Transverse colon (tissue), 4 donors: ENCODE data around the gene MAFG. TPM values are rescaled to one million over a fixed set of nuclear protein-coding genes. Genes with fewer than 3 reads are reported as not detected.
A peak's percentile ranks its signal among the peaks of the same experiment; 100 is the strongest.

Experiments
- DNase-seq: peaks from one replicate; pipeline ENCODE4 v3.0.0-alpha.2; 2019
- H3K27ac ChIP-seq, 4 donors: fragments of 200-600 bp; sonication (generic); 2 replicates each; pipeline ENCODE4 v1.5.1; 2016 to 2018; ENCODE audit warnings: inconsistent platforms in 4 of 4
- H3K27me3 ChIP-seq: fragments of 200-600 bp; sonication (generic); 2 replicates; pipeline ENCODE4 v1.5.1; 2017; ENCODE audit warnings: inconsistent platforms
- H3K36me3 ChIP-seq, 4 donors: fragments of 200-600 bp; sonication (generic); 2 replicates each; pipeline ENCODE4 v1.5.1; 2017 to 2019; ENCODE audit warnings: inconsistent platforms in 4 of 4
- H3K4me1 ChIP-seq, 4 donors: fragments of 200-600 bp; sonication (generic); 2 replicates each; pipeline ENCODE4 v1.5.1; 2017 to 2020; ENCODE audit warnings: inconsistent platforms in 4 of 4
- H3K4me3 ChIP-seq, 4 donors: fragments of 200-600 bp; sonication (generic); 1 replicate in 1 of 4; 2 replicates in 3 of 4; pipeline versions ENCODE4 v1.5.1 to v1.6.1; 2017 to 2019; ENCODE audit warnings: inconsistent platforms in 4 of 4
- H3K9me3 ChIP-seq, 2 donors: fragments of 200-600 bp; sonication (generic); 2 replicates each; pipeline ENCODE4 v1.5.1; 2017 to 2019; ENCODE audit warnings: inconsistent platforms in 2 of 2
- CTCF ChIP-seq, 5 experiments: fragments of 200-600 bp in 3 of 5; fragments of 450-650 bp in 2 of 5; sonication (generic) in 3 of 5; IDR thresholded peaks; 1 replicate in 2 of 5; 2 replicates in 3 of 5; pipeline ENCODE4 v1.5.1; 2016 to 2017; ENCODE audit warnings: antibody characterized with exemption in 5 of 5, inconsistent platforms in 3 of 5, mild to moderate bottlenecking in 2 of 5, moderate library complexity in 1 of 5
- EP300 ChIP-seq: sonication (generic); formaldehyde crosslinking; IDR thresholded peaks from one replicate; pipeline ENCODE4 v1.6.1; 2017; ENCODE audit warnings: antibody characterized with exemption, low read depth
- POLR2A ChIP-seq: fragments of 450-650 bp; IDR thresholded peaks from one replicate; pipeline ENCODE4 v1.6.1; 2016; ENCODE audit warnings: antibody characterized with exemption, mild to moderate bottlenecking, moderate library complexity
- POLR2AphosphoS5 ChIP-seq, 3 donors: sonication (generic); formaldehyde crosslinking; IDR thresholded peaks; one replicate each; pipeline ENCODE4 v1.6.1; 2016; ENCODE audit warnings: antibody characterized with exemption in 3 of 3
- WGBS, 2 donors: methylation state at CpG; one replicate each; pipeline ENCODE4 v1.1.5; 2018; ENCODE audit warnings: low coverage in 1 of 2; 5-methylcytosine and 5-hydroxymethylcytosine counted together
- in situ Hi-C, 4 donors: fragments of 200-750 bp; cut with MboI; loops; one replicate each; pipeline versions ENCODE4 v1.15.0 to v1.15.1; 2017; ENCODE audit warnings: low sequenced_read_pairs in 3 of 4, low pct_ligation_motif_present in 1 of 4, low pct_unique_long_range_greater_than_20kb in 1 of 4
- intact Hi-C: fragments of 100-400 bp; cut with DNase I; formaldehyde crosslinking; loops from one replicate; pipeline ENCODE4 v1.15.1; 2023; ENCODE audit warnings: low total_unique reads
- total RNA-seq, 4 donors: library from RNA; depleted of rRNA; stranded (reverse); fragments of >200 nt; gene quantifications; one replicate each; pipeline ENCODE4 v1.1.0, GENCODE V29; 2016

The MAFG gene
- 10 to 100 TPM; 22.4 to 34.4 (median 24.3) TPM for total RNA-seq

- in situ Hi-C loops (no loop called here), intact Hi-C loops (no loop called here)
- DNase-seq = peak; percentile 91
- TF ChIP-seq EP300 = no peak
- TF ChIP-seq POLR2AphosphoS5 (IDR thresholded peaks at IDR 0.05) = peak; percentile 79 to 83 (median 81)
- peak in 2 of 5 experiments; percentile 12 to 16 for TF ChIP-seq CTCF (IDR thresholded peaks at IDR 0.05)
- TF ChIP-seq POLR2A = no peak
- peak within 1 kb of the TSS; percentile 97 to 99 (median 97) for H3K27ac ChIP-seq
- H3K27me3 ChIP-seq = peaks cover 17% of the 10 kb centered on the region
- H3K4me3 ChIP-seq = peak within 1 kb of the TSS; percentile 71 to 99 (median 82)
- H3K4me1 ChIP-seq = peaks cover 29 to 58% (median 50%) of the 10 kb centered on the region in 4 donors
- 1% methylated on average over 77 of the region's 98 CpGs; no CpG with 5 or more reads in 1 of the 2 donors for WGBS, 2 donors
- no peaks in the 10 kb centered on the region for H3K9me3 ChIP-seq
- no peaks in the 10 kb centered on the region for H3K36me3 ChIP-seq
Observed at GRCh38 chr17:81927653-81928543, at the start of gene MAFG. Gene MAFG, minus strand, starts transcription at chr17:81927735. Its CDS starts 4,550 bp downstream, at chr17:81923185.

GRCh38 chr17:81976332-81977210 is 49.0 kb upstream of the MAFG start:
- DNase-seq = peak; percentile 49
- Histone ChIP-seq H3K4me1 (peaks cover 0 to 19% (median 13%) of the 10 kb centered on the region in 4 donors), H3K4me3 (peak overlapping the region; percentile 63 to 99 (median 78)), H3K36me3 (no peaks in the 10 kb centered on the region), H3K27ac (peak overlapping the region; percentile 84 to 97 (median 94)), H3K9me3 (no peaks in the 10 kb centered on the region), H3K27me3 (no peaks in the 10 kb centered on the region)
- no peak for TF ChIP-seq CTCF (IDR thresholded peaks at IDR 0.05)
- TF ChIP-seq POLR2A = no peak
- no peak for TF ChIP-seq POLR2AphosphoS5 (IDR thresholded peaks at IDR 0.05)
- TF ChIP-seq EP300 = no peak
- intact Hi-C loops (no loop called here), in situ Hi-C loops (no loop called here)
- WGBS, 2 donors = 26% methylated on average over 30 of the region's 30 CpGs; no CpG with 5 or more reads in 1 of the 2 donors

- Histone ChIP-seq H3K4me3 (no peak overlapping the region), H3K27me3 (peaks cover 3% of the 10 kb centered on the region), H3K36me3 (no peaks in the 10 kb centered on the region), H3K4me1 (peaks cover under 1 to 17% (median 14%) of the 10 kb centered on the region in 4 donors), H3K27ac (no peak overlapping the region), H3K9me3 (no peaks in the 10 kb centered on the region)
- in situ Hi-C loops = loop anchor here in 1 of 4 donors (25.0 kb wide), 1 partner anchor 189 kb away; no protein-coding TSS in a partner anchor
- intact Hi-C loops = no loop called here
- no peak for DNase-seq
- TF ChIP-seq POLR2AphosphoS5 (IDR thresholded peaks at IDR 0.05) (no peak), EP300 (no peak), POLR2A (no peak), CTCF (IDR thresholded peaks at IDR 0.05) (no peak)
Observed at GRCh38 chr17:81973432-81973831, 45.9 kb upstream of the MAFG start.
